ENCODE results near the gene ARL11.
A peak's percentile ranks its signal among the peaks of the same experiment; 100 is the strongest.

The ARL11 gene

GRCh38 chr13:49649244-49649962 is 21.1 kb downstream of the ARL11 start:
- no peak for DNase-seq (ENCODE audit: low spot score)

- DNase-seq (ENCODE audit: low spot score): no peak
Measured at GRCh38 chr13:49649963-49650312, 21.6 kb downstream of the ARL11 start.

GRCh38 chr13:49651570-49652354 is 23.5 kb downstream of the ARL11 start:
- DNase-seq (ENCODE audit: low spot score): no peak

GRCh38 chr13:49652355-49653305 is 24.3 kb downstream of the ARL11 start:
- peak; percentile 21 for DNase-seq (ENCODE audit: low spot score)

- no peak for DNase-seq (ENCODE audit: low spot score)
Measured at GRCh38 chr13:49653478-49653877, 25.2 kb downstream of the ARL11 start.

GRCh38 chr13:49654011-49654410 is 25.7 kb downstream of the ARL11 start:
- no peak for DNase-seq (ENCODE audit: low spot score)

GRCh38 chr13:49655906-49656305 is 27.6 kb downstream of the ARL11 start:
- DNase-seq (ENCODE audit: low spot score): no peak

- DNase-seq (ENCODE audit: low spot score): no peak
Measured at GRCh38 chr13:49657241-49657641, 28.9 kb downstream of the ARL11 start.

- DNase-seq (ENCODE audit: low spot score): no peak
Measured at GRCh38 chr13:49664606-49665005, 36.3 kb downstream of the ARL11 start.

- DNase-seq (ENCODE audit: low spot score): no peak
Measured at GRCh38 chr13:49667773-49668172, 39.5 kb downstream of the ARL11 start.

GRCh38 chr13:49669735-49670309 is 41.5 kb downstream of the ARL11 start:
- DNase-seq (ENCODE audit: low spot score): no peak

- no peak for DNase-seq (ENCODE audit: low spot score)
Measured at GRCh38 chr13:49670828-49671227, 42.5 kb downstream of the ARL11 start.

GRCh38 chr13:49676581-49677298 is 48.4 kb downstream of the ARL11 start:
- no peak for DNase-seq (ENCODE audit: low spot score)

GRCh38 chr13:49678191-49678914 is 50.0 kb downstream of the ARL11 start:
- DNase-seq (ENCODE audit: low spot score): no peak

GRCh38 chr13:49679246-49679645 is 50.9 kb downstream of the ARL11 start:
- no peak for DNase-seq (ENCODE audit: low spot score)

- no peak for DNase-seq (ENCODE audit: low spot score)
Measured at GRCh38 chr13:49681842-49682435, 53.6 kb downstream of the ARL11 start.

All from CD4-positive, alpha-beta T cell treated with Interleukin-2 at 100 ng/mL for 4 hours (primary cell).